ENCODE data around the gene TOP1.
A peak's percentile ranks its signal among the peaks of the same experiment; 100 is the strongest.

TOP1 gene

DNA sequence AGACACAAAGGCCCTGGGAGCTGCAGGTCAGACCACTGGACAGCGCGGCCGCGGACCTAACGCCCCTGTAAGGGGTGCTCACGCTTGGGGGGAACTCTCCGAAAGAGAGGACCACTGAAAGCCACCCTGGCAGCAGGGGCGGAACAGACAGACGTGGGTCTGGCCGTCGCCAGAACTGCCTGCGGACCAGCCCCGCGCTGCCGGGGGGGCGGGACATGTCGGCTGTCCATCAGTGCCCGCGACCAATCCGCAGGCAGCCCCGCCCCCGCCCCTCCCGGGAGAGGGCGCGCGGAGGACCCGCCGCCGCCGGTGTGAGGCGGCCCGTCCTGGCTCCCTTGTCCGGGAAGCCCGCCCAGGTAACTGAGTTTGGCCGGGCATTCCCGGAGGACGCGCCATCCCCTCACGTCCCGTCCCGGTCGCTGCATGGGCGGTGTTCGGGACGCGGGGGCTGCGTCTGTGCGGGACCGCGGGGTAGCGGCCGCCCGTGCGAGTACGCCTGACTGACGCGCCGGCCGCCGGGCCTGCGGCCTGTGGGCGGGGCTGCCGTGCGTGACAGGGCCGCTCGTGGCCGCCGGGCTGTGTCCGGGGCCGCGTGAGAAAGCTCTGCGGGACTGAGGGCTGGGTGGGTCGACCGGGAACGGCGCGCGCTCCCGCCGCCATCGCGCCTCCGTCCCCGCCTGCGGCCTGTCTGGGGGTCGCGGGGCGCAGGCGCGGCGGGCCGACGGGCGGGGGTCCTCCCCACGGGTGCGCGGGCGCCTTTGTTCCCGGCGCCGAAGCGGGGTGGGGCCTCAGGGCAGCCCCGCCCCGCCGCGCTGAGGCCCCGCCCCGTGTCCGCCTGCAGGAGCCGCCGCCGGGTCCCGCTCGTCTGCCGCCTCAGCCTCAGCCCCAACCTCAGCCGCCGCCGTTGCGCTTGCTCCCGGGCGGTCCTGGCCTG lies 108.3 kb downstream of the TOP1 start, which contains the start of gene PLCG1:
PLCG1 (plus strand) TSS at position 864 of the 934 bp plus-strand sequence. CDS start 99 bp downstream, outside the sequence.
- peak; percentile 89 for DNase-seq (ENCODE audit: insufficient read length, low spot score)
- no peak for FAIRE-seq
- TF ChIP-seq, protein P1, sequence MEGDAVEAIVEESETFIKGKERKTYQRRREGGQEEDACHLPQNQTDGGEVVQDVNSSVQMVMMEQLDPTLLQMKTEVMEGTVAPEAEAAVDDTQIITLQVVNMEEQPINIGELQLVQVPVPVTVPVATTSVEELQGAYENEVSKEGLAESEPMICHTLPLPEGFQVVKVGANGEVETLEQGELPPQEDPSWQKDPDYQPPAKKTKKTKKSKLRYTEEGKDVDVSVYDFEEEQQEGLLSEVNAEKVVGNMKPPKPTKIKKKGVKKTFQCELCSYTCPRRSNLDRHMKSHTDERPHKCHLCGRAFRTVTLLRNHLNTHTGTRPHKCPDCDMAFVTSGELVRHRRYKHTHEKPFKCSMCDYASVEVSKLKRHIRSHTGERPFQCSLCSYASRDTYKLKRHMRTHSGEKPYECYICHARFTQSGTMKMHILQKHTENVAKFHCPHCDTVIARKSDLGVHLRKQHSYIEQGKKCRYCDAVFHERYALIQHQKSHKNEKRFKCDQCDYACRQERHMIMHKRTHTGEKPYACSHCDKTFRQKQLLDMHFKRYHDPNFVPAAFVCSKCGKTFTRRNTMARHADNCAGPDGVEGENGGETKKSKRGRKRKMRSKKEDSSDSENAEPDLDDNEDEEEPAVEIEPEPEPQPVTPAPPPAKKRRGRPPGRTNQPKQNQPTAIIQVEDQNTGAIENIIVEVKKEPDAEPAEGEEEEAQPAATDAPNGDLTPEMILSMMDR (IDR thresholded peaks at IDR 0.05; ENCODE audit: insufficient read depth, missing control alignments), result no peak

DNA sequence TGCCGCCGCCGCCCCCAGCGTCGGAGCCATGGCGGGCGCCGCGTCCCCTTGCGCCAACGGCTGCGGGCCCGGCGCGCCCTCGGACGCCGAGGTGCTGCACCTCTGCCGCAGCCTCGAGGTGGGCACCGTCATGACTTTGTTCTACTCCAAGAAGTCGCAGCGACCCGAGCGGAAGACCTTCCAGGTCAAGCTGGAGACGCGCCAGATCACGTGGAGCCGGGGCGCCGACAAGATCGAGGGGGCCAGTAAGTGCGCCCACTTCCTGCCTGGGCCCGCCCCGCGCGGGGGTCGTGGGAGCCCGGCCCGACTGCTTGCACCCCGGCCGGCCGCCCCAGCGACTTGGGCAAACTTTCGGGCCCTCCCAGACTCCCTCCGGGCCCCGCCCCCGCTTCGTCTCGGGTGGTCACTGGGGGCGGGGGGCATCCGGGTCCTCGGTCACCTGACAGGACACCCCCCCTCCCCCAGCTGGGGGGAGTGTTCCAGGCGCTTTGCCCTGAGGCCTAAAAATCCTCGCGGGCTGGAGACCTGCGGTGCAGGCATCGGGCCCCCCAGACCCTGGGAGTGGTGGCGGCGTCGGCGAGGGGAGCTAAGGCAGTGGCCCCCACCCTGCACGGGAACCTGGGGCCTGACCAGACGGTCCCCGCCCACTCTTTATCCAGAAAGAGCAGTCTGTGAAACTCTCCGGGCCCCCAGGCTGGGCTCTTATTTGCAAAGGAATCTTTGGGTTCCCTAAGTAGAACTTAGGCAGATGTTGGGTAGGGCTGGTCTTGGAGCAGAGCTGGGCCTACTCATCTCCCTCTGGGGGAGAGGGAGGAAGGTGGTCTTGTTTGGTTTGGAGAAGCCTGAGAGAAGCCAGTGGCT lies 109.2 kb downstream of the TOP1 start:
- FAIRE-seq (no peak), DNase-seq (ENCODE audit: insufficient read length, low spot score) (peak; percentile 76)
- TF ChIP-seq, protein P1 (IDR thresholded peaks at IDR 0.05; ENCODE audit: insufficient read depth, missing control alignments), result no peak

DNA sequence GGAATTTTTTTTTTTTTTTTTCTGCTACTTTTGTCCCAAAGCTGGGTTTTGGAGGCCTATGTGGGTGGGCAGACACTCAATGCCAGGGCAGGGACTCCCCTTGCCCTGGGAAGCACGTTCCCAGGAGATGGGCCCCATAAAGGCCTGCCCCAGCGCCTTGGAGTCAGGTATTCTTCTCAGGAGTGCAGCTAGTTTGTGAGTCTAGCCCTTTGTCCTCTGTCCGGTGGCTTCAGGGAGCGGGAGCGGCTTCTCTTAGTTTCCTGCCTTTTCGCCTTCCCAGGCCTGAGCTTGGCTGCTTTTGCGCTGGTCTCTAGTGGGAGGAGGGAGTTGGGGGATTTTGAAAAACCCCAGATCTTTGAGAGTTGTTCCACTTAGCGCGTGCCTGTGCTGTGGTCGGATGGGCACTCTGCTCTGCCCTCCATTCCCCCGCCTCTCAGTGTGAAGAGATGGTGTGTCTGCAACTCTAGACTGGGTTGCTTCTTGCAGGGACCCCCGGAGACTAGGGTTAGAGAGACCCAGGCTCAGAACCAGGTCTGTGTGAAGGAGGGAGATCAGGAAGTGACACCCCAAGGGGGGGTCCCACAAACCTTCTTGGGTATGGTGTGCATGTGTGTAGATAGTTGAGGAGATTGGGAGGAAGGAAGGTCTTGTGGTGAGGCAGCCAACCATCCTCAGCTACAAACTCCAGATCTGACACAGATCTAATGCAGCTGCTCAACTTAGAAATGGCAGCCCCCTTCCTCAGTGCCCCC lies 110.0 kb downstream of the TOP1 start:
- TF ChIP-seq, protein P1 (IDR thresholded peaks at IDR 0.05; ENCODE audit: insufficient read depth, missing control alignments), result no peak
- DNase-seq (ENCODE audit: insufficient read length, low spot score), result no peak
- no peak for FAIRE-seq

DNA sequence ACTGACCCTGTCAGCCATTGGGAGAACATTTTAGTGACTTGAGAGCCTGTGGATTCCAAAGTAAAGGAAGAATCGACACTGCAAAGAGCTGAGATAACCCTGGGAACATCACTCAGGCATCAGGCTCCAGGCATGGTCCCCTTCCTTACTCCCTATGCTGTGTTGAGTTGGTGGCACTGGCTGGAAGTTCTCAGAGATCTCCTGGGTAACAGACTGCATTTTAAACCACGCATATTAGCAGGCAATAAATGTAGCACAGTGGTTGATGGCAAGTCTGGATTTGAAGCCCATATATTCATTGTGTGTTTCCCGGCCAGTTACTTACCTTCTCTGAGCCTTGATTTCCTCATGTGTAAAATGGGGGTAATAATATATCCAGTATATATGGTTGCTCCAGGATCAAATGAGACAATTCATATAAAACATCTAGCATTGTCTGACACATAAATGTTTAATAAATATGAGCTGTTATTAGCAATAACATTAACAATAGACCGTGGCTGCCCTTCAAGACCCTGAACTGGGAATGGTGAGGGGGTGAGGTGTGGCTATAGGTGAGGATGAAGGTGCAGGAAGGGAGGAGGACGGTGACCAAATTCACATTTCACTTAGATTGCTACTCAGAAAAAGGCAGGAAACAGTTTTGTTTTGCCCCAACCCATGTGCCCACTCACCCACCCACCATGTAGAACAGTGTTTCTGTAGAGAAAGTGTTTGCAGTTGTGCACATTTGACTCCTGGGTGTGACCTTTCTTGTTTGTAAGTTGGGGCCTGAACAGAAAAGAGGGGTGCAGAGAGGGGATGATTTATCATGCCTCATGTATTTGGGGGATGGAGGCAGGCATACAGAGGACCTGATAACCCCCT lies 110.8 kb downstream of the TOP1 start:
- FAIRE-seq, result no peak

DNA sequence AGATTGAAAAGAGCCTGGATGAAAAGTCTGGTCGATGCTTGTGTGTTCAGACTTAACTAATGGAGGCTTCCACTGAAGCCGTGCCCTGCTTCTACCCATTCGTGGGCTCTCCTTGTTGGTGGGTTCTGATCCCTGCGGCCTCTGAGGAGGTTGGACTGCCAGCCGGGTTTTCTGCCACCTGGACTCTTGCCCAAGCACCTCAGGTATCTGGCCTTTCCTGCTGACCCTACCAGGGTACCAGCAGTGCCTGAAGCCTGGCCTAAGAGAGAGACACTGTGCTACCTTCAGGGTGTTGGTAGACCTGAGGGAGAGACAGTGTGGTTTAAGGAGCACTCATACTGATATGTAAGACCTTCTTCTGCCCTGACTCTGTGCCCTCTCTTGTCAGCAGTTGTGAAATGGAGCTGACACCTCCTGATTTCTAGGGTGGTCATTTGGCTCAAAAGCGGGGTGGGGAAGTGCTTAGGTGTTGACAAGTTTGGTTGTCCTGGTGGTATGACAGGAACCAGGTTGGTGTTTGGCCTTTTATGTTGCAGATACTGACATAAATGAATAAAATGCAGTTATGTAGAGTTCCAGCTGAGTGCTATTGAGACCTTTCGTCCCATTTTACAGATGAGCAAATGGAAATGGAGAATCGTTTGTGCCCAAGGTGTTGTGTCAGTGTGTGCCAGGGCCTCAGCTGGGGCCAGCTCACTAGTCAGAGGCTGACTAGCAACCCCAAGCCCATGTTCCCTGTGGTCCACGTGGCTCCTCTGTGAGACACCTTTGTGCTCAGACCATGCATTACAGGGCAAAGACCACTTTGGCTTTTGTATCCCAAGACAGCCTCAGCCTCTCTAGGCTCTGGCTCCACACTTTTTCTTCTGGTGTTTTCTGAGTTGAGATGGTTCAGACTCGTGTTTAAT lies 111.9 kb downstream of the TOP1 start:
- TF ChIP-seq, protein P1 (IDR thresholded peaks at IDR 0.05; ENCODE audit: insufficient read depth, missing control alignments), result no peak
- no peak for FAIRE-seq
- no peak for DNase-seq (ENCODE audit: insufficient read length, low spot score)

More for the DNA sequence above, 110.8 kb downstream of the TOP1 start:
- DNase-seq (ENCODE audit: insufficient read length, low spot score), result no peak
- TF ChIP-seq, protein P1 (IDR thresholded peaks at IDR 0.05; ENCODE audit: insufficient read depth, missing control alignments), result no peak

All from D721Med (cell line).